Activated naive CD4-positive, alpha-beta T cell treated with anti-CD3 and anti-CD28 coated beads, Interleukin-2, amount 10 ng/mL, durations not matched to agents 7 days and 5 days (primary cell): Measurements from ENCODE around the gene TFDP1.

Experiments used
- CTCF ChIA-PET: fragments of 350-600 bp; sonication (Branson Sonifier 250); formaldehyde crosslinking; loops from one replicate; lab custom pipeline; 2021; ENCODE audit warnings: antibody characterized with exemption; lab: Charles Lee
- DNase-seq: peaks from one replicate; pipeline ENCODE4 v3.0.0-alpha.2; 2020
- H3K27ac Mint-ChIP-seq: one replicate; pipeline ENCODE4 v1.8.0; 2021; ENCODE audit warnings: mild to moderate bottlenecking, moderate library complexity, mixed read lengths
- H3K27me3 Mint-ChIP-seq: one replicate; pipeline ENCODE4 v1.8.0; 2021; ENCODE audit warnings: mild to moderate bottlenecking, mixed read lengths
- H3K36me3 Mint-ChIP-seq: one replicate; pipeline ENCODE4 v1.8.0; 2021; ENCODE audit warnings: mixed read lengths
- H3K4me1 Mint-ChIP-seq: one replicate; pipeline ENCODE4 v1.8.0; 2021; ENCODE audit warnings: mixed read lengths
- H3K4me3 Mint-ChIP-seq: one replicate; pipeline ENCODE4 v1.8.0; 2021; ENCODE audit warnings: mild to moderate bottlenecking, moderate library complexity, mixed read lengths
- H3K9me3 Mint-ChIP-seq: one replicate; pipeline ENCODE4 v1.8.0; 2021; ENCODE audit warnings: mixed read lengths

Gene TFDP1

GRCh38 chr13:113567681-113568080 lies 16.9 kb upstream of the TFDP1 start:
- DNase-seq, result no peak
- Mint-ChIP-seq H3K4me3 (no peak overlapping the region), H3K36me3 (no peaks in the 10 kb centered on the region), H3K27me3 (peaks cover 31% of the 10 kb centered on the region), H3K4me1 (no peaks in the 10 kb centered on the region), H3K27ac (no peak overlapping the region), H3K9me3 (no peaks in the 10 kb centered on the region)
- CTCF ChIA-PET, result no interaction called here

- CTCF ChIA-PET, result no interaction called here
- DNase-seq, result no peak
- Mint-ChIP-seq H3K4me3 (no peak overlapping the region), H3K4me1 (no peaks in the 10 kb centered on the region), H3K27me3 (peaks cover 21% of the 10 kb centered on the region), H3K27ac (no peak overlapping the region), H3K36me3 (no peaks in the 10 kb centered on the region), H3K9me3 (peaks cover 3% of the 10 kb centered on the region)
Measured at GRCh38 chr13:113573065-113573464, 11.5 kb upstream of the TFDP1 start.

- Mint-ChIP-seq H3K36me3 (no peaks in the 10 kb centered on the region), H3K27me3 (peaks cover 29% of the 10 kb centered on the region), H3K9me3 (peaks cover 3% of the 10 kb centered on the region)
Measured at GRCh38 chr13:113576597-113576996, 8.0 kb upstream of the TFDP1 start.

GRCh38 chr13:113577881-113578435 lies 6.6 kb upstream of the TFDP1 start:
- Mint-ChIP-seq H3K4me1 (no peaks in the 10 kb centered on the region), H3K4me3 (no peak overlapping the region), H3K27ac (no peak overlapping the region), H3K36me3 (no peaks in the 10 kb centered on the region), H3K9me3 (peaks cover 3% of the 10 kb centered on the region), H3K27me3 (peaks cover 25% of the 10 kb centered on the region)
- CTCF ChIA-PET, result no interaction called here
- no peak for DNase-seq

More at GRCh38 chr13:113576597-113576996, 8.0 kb upstream of the TFDP1 start:
- no peak for DNase-seq
- Mint-ChIP-seq H3K4me1 (no peaks in the 10 kb centered on the region), H3K4me3 (no peak overlapping the region), H3K27ac (no peak overlapping the region)
- CTCF ChIA-PET, result no interaction called here

- DNase-seq, result no peak
- H3K27me3 Mint-ChIP-seq, result peaks cover 29% of the 10 kb centered on the region
- H3K27ac Mint-ChIP-seq, result no peak overlapping the region
- H3K4me3 Mint-ChIP-seq, result no peak overlapping the region
- peaks cover 3% of the 10 kb centered on the region for H3K9me3 Mint-ChIP-seq
- CTCF ChIA-PET, result no interaction called here
- peaks cover 4% of the 10 kb centered on the region for H3K4me1 Mint-ChIP-seq
- no peaks in the 10 kb centered on the region for H3K36me3 Mint-ChIP-seq
Measured at GRCh38 chr13:113579686-113580085, 4.9 kb upstream of the TFDP1 start.

- H3K4me1 Mint-ChIP-seq, result peaks cover 19% of the 10 kb centered on the region
- CTCF ChIA-PET, result no interaction called here
- no peaks in the 10 kb centered on the region for H3K9me3 Mint-ChIP-seq
- H3K27ac Mint-ChIP-seq, result no peak overlapping the region
- peak; percentile 3 for DNase-seq
- H3K36me3 Mint-ChIP-seq, result peaks cover 14% of the 10 kb centered on the region
- peaks cover 24% of the 10 kb centered on the region for H3K27me3 Mint-ChIP-seq
- H3K4me3 Mint-ChIP-seq, result no peak overlapping the region
Measured at GRCh38 chr13:113581871-113582270, 2.7 kb upstream of the TFDP1 start.

- Mint-ChIP-seq H3K9me3 (no peaks in the 10 kb centered on the region), H3K4me1 (peaks cover 30% of the 10 kb centered on the region), H3K27ac (peak overlapping the region; percentile 64), H3K36me3 (peaks cover 23% of the 10 kb centered on the region), H3K4me3 (peak overlapping the region; percentile 41), H3K27me3 (peaks cover 21% of the 10 kb centered on the region)
- DNase-seq, result peak; percentile 14
- CTCF ChIA-PET, result no interaction called here
Measured at GRCh38 chr13:113582841-113583631, 1.5 kb upstream of the TFDP1 start.

- CTCF ChIA-PET, result no interaction called here
- no peaks in the 10 kb centered on the region for H3K9me3 Mint-ChIP-seq
- peaks cover 41% of the 10 kb centered on the region for H3K4me1 Mint-ChIP-seq
- peaks cover 39% of the 10 kb centered on the region for H3K36me3 Mint-ChIP-seq
- peak overlapping the region; percentile 87 for H3K4me3 Mint-ChIP-seq
- peaks cover 8% of the 10 kb centered on the region for H3K27me3 Mint-ChIP-seq
- H3K27ac Mint-ChIP-seq, result peak overlapping the region; percentile 88
- DNase-seq, result peak; percentile 61
Measured at GRCh38 chr13:113584870-113585671, 518 bp downstream of the TFDP1 start.

GRCh38 chr13:113585896-113586295 lies 1.3 kb downstream of the TFDP1 start:
- CTCF ChIA-PET, result no interaction called here
- Mint-ChIP-seq H3K36me3 (peaks cover 43% of the 10 kb centered on the region), H3K27me3 (peaks cover 8% of the 10 kb centered on the region), H3K27ac (peak overlapping the region; percentile 88), H3K4me3 (peak overlapping the region; percentile 87), H3K9me3 (no peaks in the 10 kb centered on the region), H3K4me1 (peaks cover 42% of the 10 kb centered on the region)
- peak; percentile 17 for DNase-seq

GRCh38 chr13:113586661-113587479 lies 2.3 kb downstream of the TFDP1 start:
- H3K27me3 Mint-ChIP-seq, result peaks cover 8% of the 10 kb centered on the region
- peaks cover 4% of the 10 kb centered on the region for H3K9me3 Mint-ChIP-seq
- peak overlapping the region; percentile 74 for H3K27ac Mint-ChIP-seq
- CTCF ChIA-PET, result interaction anchor here (0.8 kb wide), 1 partner anchor 24 kb away, joined by 4 read pairs; no protein-coding TSS in a partner anchor
- peak; percentile 52 for DNase-seq
- H3K4me3 Mint-ChIP-seq, result peak overlapping the region; percentile 87
- H3K36me3 Mint-ChIP-seq, result peaks cover 49% of the 10 kb centered on the region
- peaks cover 45% of the 10 kb centered on the region for H3K4me1 Mint-ChIP-seq

- Mint-ChIP-seq H3K4me3 (no peak overlapping the region), H3K27ac (no peak overlapping the region), H3K4me1 (peaks cover 45% of the 10 kb centered on the region), H3K36me3 (peaks cover 57% of the 10 kb centered on the region), H3K27me3 (peaks cover 4% of the 10 kb centered on the region), H3K9me3 (peaks cover 5% of the 10 kb centered on the region)
- no peak for DNase-seq
- CTCF ChIA-PET, result no interaction called here
Measured at GRCh38 chr13:113588394-113589111, 4.0 kb downstream of the TFDP1 start.

GRCh38 chr13:113589251-113589960 lies 4.9 kb downstream of the TFDP1 start:
- Mint-ChIP-seq H3K36me3 (peaks cover 57% of the 10 kb centered on the region), H3K27ac (no peak overlapping the region), H3K4me3 (no peak overlapping the region), H3K27me3 (peaks cover under 1% of the 10 kb centered on the region), H3K9me3 (peaks cover 5% of the 10 kb centered on the region), H3K4me1 (peaks cover 41% of the 10 kb centered on the region)
- no peak for DNase-seq
- CTCF ChIA-PET, result no interaction called here

- H3K9me3 Mint-ChIP-seq, result peaks cover 7% of the 10 kb centered on the region
- CTCF ChIA-PET, result interaction anchor here (0.7 kb wide), 1 partner anchor 58 kb away, joined by 3 read pairs; no protein-coding TSS in a partner anchor
- no peak overlapping the region for H3K27ac Mint-ChIP-seq
- H3K4me1 Mint-ChIP-seq, result peaks cover 43% of the 10 kb centered on the region
- no peak for DNase-seq
- peaks cover 63% of the 10 kb centered on the region for H3K36me3 Mint-ChIP-seq
- no peaks in the 10 kb centered on the region for H3K27me3 Mint-ChIP-seq
- H3K4me3 Mint-ChIP-seq, result no peak overlapping the region
Measured at GRCh38 chr13:113589961-113590339, 5.4 kb downstream of the TFDP1 start.
